ENCODE measurements around the gene ERN1.

GRCh38 chr17:64091571-64091970 lies 38.4 kb downstream of the ERN1 start:
- TF ChIP-seq SP3 (tag by site-specific recombination; IDR thresholded peaks at IDR 0.05) (no peak), ZNF24 (tag by site-specific recombination; IDR thresholded peaks at IDR 0.05) (no peak), ZNF416 (tag by site-specific recombination; IDR thresholded peaks at IDR 0.05) (no peak), ZNF514 (tag by site-specific recombination; IDR thresholded peaks at IDR 0.05) (no peak), ZNF324 (tag by site-specific recombination; IDR thresholded peaks at IDR 0.05) (no peak), HOXD13 (CRISPR knock-in tag; IDR thresholded peaks at IDR 0.05; ENCODE audit: borderline replicate concordance) (no peak), ZNF654 (tag by site-specific recombination; IDR thresholded peaks at IDR 0.05; ENCODE audit: low read depth) (no peak), ZNF768 (tag by site-specific recombination; IDR thresholded peaks at IDR 0.05) (no peak), CTCF (tag by site-specific recombination; IDR thresholded peaks at IDR 0.05) (no peak), ZNF274 (IDR thresholded peaks at IDR 0.05; ENCODE audit: low read length) (no peak), ZNF274 (tag by site-specific recombination; IDR thresholded peaks at IDR 0.05; ENCODE audit: borderline replicate concordance) (no peak), PRDM6 (tag by site-specific recombination; IDR thresholded peaks at IDR 0.05) (no peak), ZNF692 (tag by site-specific recombination; IDR thresholded peaks at IDR 0.05) (no peak), ZNF16 (tag by site-specific recombination; IDR thresholded peaks at IDR 0.05; ENCODE audit: low read depth) (no peak), ZNF202 (tag by site-specific recombination; IDR thresholded peaks at IDR 0.05; ENCODE audit: borderline replicate concordance) (no peak)

Measured in HEK293 (cell line).